Skin of body (tissue), 2 donors: ENCODE data around the gene GPC6. TPM values are rescaled to one million over a fixed set of nuclear protein-coding genes. Genes with fewer than 3 reads are reported as not detected.

Experiments used
- DNase-seq: peaks from one replicate; lab custom pipeline; 2025; lab: John Stamatoyannopoulos, UW
- total RNA-seq: library from RNA; depleted of rRNA; stranded (reverse); fragments of >200 nt; gene quantifications from one replicate; pipeline ENCODE4 v1.2.3, GENCODE V29; 2014

GPC6 gene
- total RNA-seq, 1 donor from 2014 or later, result 10.9 TPM

GRCh38 chr13:93268327-93269028 lies 41.9 kb downstream of the GPC6 start:
- no peak for DNase-seq

- DNase-seq, result no peak
These were observed 44.4 kb downstream of the GPC6 start for GRCh38 chr13:93270769-93271742.

- DNase-seq, result no peak
These were observed 53.4 kb downstream of the GPC6 start for GRCh38 chr13:93279982-93280381.

- no peak for DNase-seq
These were observed 54.1 kb downstream of the GPC6 start for GRCh38 chr13:93280688-93281087.

GRCh38 chr13:93283255-93283654 lies 56.6 kb downstream of the GPC6 start:
- DNase-seq, result no peak

GRCh38 chr13:93284064-93284463 lies 57.5 kb downstream of the GPC6 start:
- no peak for DNase-seq

GRCh38 chr13:93286047-93286446 lies 59.4 kb downstream of the GPC6 start:
- no peak for DNase-seq

- DNase-seq, result no peak
These were observed 62.4 kb downstream of the GPC6 start for GRCh38 chr13:93289053-93289452.

- DNase-seq, result no peak
These were observed 63.2 kb downstream of the GPC6 start for GRCh38 chr13:93289842-93290241.

GRCh38 chr13:93290503-93290902 lies 63.9 kb downstream of the GPC6 start:
- DNase-seq, result no peak

- DNase-seq, result no peak
These were observed 65.8 kb downstream of the GPC6 start for GRCh38 chr13:93292366-93292765.

GRCh38 chr13:93293710-93294109 lies 67.1 kb downstream of the GPC6 start:
- DNase-seq, result no peak

GRCh38 chr13:93296584-93296983 lies 70.0 kb downstream of the GPC6 start:
- DNase-seq, result no peak

GRCh38 chr13:93298713-93299112 lies 72.1 kb downstream of the GPC6 start:
- DNase-seq, result no peak

GRCh38 chr13:93304134-93304533 lies 77.5 kb downstream of the GPC6 start:
- no peak for DNase-seq

GRCh38 chr13:93304868-93305613 lies 78.4 kb downstream of the GPC6 start:
- no peak for DNase-seq

- DNase-seq, result no peak
These were observed 79.3 kb downstream of the GPC6 start for GRCh38 chr13:93305886-93306285.

GRCh38 chr13:93307136-93307535 lies 80.5 kb downstream of the GPC6 start:
- DNase-seq, result no peak

GRCh38 chr13:93307651-93308050 lies 81.0 kb downstream of the GPC6 start:
- DNase-seq, result no peak

- DNase-seq, result peak; percentile 5
These were observed 83.4 kb downstream of the GPC6 start for GRCh38 chr13:93309886-93310523.

GRCh38 chr13:93316841-93317240 lies 90.2 kb downstream of the GPC6 start:
- no peak for DNase-seq
